22Rv1 (cell line): ENCODE results near the gene ASTN2.

Experiments
- CTCF ChIP-seq: fragments of 450-650 bp; IDR thresholded peaks from 2 replicates; pipeline ENCODE4 v1.5.1; 2017; ENCODE audit warnings: mild to moderate bottlenecking
- ZFX ChIP-seq: fragments of 450-650 bp; IDR thresholded peaks from 2 replicates; pipeline ENCODE4 v1.6.1; 2017; ENCODE audit warnings: antibody characterized with exemption, borderline replicate concordance

DNA sequence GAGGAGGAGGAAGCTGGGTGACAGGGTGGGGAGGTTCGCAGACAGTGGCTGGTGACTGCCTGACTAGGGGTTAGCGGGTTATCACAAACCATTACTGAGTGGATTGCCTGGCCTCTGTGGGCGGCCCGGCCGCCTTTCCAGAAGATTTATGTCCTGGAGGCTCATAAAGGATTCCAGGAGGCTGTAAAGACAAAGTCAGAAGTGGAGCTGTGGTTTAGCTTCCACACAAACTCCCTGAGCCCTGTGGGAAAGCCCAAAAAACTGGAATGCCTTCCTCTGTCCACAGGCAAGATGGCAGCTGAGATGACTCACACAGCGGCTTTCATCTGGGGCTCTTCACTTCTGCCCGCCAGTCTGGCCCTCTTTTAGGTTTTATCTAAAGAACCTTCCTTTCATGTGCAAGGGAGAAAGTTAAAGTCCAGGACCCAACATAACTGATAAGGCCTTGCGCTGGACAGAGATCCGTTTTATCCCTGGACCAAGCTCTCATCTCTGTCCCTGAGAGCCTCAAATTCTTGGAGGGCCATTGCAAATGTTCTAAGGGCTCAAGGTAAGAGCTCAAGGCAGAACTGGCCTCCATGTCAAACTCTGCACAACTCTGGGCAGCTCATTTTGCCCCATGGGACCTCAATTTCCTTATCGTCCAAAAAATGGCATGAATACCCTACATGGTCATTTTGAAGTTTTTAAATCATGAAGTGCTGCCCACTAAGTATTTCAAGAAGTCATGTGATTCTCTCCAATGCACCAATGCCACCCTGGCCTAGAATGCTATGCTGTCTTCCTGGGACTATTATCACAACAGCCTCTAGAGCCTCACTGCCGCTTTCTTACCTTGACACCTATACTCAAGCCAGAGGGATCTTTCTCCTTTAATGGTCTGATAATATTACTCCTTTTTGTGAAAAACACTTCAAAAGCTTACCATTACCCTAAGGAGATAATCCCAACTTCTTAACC, 977.2 kb downstream of the ASTN2 start:
- TF ChIP-seq CTCF (no peak), ZFX (no peak)
